ENCODE data around the gene ODAPH.

ODAPH gene

DNA sequence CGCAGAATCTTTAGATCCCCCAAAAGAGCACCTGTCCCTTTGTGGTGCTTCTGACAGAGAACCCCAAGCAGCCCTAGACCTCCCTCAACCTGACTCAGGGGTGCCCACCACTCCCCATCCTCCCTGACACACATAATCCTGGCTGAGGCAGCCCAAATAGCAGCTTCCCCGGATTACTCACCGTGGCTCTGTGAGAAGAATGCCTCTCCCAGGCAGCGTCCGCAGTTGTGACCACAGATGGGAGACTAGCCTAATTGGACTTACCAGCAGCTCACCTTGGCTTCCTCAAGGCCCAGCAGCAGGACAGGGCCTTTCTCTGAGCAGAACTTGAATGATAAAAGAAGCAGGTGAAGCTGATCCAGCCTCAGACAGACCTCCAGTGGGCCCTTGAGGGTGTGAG lies 10.3 kb upstream of the ODAPH start:
- DNase-seq: no peak

DNA sequence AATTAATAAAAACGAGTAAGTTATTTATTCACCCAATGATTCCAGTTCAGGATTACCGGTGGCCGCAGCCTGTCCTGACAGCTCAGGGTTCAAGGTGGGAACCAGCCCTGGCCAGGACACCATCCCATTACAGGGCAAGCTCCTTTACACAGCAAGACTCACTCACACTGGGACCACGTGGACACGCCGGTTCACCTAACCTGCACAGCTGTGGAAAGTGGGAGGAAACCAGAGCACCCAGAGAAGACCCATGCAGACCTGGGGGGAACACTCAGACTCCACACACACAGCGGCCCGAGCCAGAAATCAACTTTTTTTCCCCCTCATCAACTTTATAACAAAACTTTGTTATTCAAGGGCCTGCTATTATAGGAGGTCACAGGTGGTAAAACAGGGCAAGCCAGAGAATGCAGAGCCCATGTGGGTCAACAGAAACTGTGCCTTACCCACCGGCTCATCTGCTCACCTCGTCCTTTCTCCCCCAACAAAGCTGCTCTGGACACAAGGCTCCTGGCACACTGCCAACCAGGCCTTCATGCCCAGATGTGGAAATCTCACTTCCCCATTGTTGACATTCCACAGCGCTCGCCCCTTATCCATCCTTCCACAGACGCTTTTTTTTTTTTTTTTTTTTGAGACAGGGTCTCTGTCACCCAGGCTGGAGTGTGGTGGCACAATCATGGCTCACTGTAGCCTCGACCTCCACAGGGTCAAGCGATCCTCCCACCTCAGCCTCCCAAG lies 8.0 kb upstream of the ODAPH start:
- peak; percentile 2 for DNase-seq

DNA sequence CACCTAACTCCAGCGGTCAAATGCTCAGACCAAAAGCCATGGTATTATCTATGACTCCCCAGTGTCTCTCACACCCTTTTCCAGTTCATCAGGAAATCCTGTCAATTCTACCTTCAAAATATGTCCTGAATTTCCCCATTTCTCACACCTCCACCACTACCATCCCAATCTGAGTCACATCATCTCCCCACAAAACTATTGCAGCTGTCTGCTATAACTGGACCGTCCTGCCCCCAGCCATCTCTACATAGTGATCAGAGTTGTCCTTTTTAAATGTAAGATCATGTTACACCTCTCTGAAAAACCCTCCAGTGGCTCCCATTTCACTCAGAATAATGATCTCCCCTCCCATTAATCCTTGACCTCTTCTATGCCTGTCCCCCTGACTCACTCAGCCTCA lies 6.8 kb upstream of the ODAPH start:
- DNase-seq: no peak

- no peak for DNase-seq
These were observed 3.4 kb upstream of the ODAPH start for GRCh38 chr4:75552452-75552851.

DNA sequence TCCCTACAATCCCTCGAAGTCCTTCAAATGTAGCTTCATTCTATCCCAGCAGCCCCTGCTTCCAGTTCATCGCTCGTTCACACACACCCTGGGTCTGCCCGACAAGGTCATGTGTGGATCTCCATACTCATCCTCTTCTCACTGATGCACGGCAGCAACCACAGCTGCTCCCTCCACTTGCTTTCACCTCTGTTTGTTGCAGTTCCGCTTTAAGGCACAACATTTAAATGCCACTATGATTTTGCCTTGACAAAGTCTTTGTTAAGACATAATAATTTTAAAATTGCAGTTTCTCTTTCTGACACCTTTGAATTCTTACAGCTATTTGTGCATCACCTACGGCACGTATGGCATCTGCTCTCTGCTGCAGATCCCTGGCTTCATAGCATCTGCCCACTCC lies 1.8 kb downstream of the ODAPH start:
- DNase-seq: no peak

DNA sequence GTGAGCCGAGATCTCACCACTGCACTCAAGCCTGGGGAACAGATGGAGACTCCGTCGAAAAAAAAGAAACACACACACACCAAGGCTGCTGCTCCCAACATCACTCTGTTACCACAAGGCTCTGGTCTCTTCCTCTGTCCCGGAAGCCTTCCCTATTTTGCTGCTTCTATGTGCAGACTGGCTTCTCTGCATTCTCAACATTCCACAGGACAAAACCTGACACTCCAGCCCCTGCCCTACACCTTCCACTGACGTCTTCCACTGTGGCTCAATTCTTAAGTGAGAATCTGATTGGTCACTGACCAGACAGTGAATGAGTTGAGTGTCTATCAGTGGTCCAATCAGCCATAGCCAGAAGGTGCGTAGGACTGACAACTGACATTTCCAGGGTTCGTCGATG lies 5.9 kb downstream of the ODAPH start:
- DNase-seq: no peak

- DNase-seq: no peak
These were observed 8.2 kb downstream of the ODAPH start for GRCh38 chr4:75564023-75564422.

- DNase-seq: no peak
These were observed 9.6 kb downstream of the ODAPH start for GRCh38 chr4:75565481-75565880.

GRCh38 chr4:75566911-75567310 lies 11.0 kb downstream of the ODAPH start:
- no peak for DNase-seq

- DNase-seq: no peak
These were observed 11.9 kb downstream of the ODAPH start for GRCh38 chr4:75567725-75568124.

DNA sequence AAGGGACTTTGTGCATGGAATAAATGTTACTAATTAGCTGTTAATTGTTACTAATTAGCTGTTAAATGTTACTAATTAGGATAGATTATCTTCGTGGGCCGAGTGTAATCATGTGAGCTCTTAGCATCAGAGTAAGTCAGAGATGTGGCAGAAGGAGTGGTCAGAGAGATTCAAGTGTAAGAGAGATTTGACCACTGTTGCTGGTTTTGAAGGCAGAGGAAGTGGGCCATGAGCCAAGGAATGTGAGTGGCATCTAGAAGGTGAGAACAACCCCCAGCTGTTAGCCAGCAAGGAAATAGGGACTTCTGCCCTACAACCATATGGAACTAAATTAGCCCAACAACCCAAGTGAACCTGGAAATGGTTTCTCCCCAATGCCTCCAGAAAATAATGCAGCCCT lies 28.2 kb downstream of the ODAPH start:
- no peak for DNase-seq

GRCh38 chr4:75593393-75593792 lies 37.5 kb downstream of the ODAPH start:
- DNase-seq: no peak

DNA sequence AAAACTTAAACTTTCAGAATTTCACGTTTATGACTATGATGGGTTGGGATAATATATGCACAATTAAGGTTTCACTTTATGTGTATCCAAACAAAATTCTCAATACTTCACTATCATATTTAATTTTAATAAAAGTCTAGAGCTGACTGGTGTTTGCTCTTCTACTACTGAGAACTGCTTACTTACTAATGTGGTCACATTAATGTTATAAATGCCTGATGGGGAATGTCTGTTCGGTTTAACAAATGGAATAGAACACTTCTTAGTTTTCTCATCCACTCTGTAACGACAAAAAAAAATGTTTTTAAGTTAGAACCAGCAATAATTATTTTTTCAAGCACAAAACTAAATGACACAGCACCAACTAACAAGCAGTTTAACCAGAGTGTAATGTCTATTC lies 40.2 kb downstream of the ODAPH start:
- DNase-seq: no peak

DNA sequence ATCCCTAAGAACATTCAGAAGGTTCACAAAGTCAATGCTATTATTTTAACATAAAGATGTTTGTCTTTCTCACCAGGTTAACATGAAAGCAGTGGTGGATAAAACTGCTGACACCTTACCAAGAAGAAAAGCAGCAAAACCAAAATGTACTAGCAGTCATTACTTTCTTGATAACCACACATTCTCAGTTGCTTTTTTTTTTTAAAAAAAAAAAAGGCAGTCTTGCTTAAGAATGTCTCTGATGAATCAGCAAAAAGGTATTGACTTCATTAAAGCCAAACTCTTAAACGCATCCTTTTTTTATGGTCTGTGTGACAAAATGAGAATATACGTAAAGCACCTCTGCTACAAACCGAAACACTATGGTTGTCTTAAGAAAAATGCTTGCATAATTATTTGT lies 42.5 kb downstream of the ODAPH start:
- no peak for DNase-seq

DNA sequence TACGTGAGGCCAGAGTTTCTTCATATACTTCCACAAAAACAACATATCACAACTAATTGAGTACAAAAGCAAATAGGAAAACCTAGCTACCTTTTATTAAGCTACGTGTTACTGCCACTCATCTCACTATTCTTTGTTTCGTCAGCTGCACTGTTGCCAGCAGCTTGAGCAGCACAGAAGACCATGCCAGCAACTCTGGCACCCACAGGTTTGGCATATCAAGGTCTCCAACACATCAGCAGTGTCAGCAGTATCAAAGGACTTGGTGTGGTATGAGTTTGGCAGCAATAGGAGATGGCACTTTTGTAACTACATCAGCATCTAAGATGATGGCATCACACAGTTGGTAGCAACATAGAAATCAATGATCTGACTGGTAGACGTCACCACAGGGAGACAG lies 43.8 kb downstream of the ODAPH start:
- DNase-seq: no peak

- no peak for DNase-seq
These were observed 50.1 kb downstream of the ODAPH start for GRCh38 chr4:75605928-75606327.

DNA sequence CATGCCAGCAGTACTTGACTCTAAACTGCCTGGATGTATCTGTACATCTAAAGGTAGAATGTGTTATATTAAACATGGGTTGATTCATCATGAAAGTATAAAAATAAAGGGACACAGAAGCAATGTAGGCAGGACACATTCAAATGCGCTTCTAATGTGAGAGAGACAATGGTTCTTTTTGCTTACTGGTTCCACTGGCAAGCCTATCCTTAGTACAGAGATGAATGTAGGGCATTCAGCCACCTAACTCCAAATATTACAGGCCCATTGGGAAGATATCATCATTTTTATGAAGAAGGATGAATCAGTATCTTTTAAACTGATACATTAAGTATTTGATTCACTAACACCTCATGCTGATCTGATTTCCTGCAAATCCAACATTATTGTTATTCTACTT lies 56.4 kb downstream of the ODAPH start:
- no peak for DNase-seq

Data from COR-L47 (cell line).